ENCODE results near the gene B2M.

DNA sequence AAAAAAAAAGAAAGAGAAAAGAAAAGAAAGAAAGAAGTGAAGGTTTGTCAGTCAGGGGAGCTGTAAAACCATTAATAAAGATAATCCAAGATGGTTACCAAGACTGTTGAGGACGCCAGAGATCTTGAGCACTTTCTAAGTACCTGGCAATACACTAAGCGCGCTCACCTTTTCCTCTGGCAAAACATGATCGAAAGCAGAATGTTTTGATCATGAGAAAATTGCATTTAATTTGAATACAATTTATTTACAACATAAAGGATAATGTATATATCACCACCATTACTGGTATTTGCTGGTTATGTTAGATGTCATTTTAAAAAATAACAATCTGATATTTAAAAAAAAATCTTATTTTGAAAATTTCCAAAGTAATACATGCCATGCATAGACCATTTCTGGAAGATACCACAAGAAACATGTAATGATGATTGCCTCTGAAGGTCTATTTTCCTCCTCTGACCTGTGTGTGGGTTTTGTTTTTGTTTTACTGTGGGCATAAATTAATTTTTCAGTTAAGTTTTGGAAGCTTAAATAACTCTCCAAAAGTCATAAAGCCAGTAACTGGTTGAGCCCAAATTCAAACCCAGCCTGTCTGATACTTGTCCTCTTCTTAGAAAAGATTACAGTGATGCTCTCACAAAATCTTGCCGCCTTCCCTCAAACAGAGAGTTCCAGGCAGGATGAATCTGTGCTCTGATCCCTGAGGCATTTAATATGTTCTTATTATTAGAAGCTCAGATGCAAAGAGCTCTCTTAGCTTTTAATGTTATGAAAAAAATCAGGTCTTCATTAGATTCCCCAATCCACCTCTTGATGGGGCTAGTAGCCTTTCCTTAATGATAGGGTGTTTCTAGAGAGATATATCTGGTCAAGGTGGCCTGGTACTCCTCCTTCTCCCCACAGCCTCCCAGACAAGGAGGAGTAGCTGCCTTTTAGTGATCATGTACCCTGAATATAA, 2.0 kb downstream of the B2M start:
- TF ChIP-seq POLR2AphosphoS5 (IDR thresholded peaks at IDR 0.05; ENCODE audit: low read depth, low read length) (no peak), SIN3A (IDR thresholded peaks at IDR 0.05; ENCODE audit: borderline replicate concordance, insufficient read depth, low read length) (no peak), TAF1 (IDR thresholded peaks at IDR 0.05; ENCODE audit: borderline replicate concordance, insufficient read depth, low read length) (no peak)
- TF ChIP-seq, protein P1, sequence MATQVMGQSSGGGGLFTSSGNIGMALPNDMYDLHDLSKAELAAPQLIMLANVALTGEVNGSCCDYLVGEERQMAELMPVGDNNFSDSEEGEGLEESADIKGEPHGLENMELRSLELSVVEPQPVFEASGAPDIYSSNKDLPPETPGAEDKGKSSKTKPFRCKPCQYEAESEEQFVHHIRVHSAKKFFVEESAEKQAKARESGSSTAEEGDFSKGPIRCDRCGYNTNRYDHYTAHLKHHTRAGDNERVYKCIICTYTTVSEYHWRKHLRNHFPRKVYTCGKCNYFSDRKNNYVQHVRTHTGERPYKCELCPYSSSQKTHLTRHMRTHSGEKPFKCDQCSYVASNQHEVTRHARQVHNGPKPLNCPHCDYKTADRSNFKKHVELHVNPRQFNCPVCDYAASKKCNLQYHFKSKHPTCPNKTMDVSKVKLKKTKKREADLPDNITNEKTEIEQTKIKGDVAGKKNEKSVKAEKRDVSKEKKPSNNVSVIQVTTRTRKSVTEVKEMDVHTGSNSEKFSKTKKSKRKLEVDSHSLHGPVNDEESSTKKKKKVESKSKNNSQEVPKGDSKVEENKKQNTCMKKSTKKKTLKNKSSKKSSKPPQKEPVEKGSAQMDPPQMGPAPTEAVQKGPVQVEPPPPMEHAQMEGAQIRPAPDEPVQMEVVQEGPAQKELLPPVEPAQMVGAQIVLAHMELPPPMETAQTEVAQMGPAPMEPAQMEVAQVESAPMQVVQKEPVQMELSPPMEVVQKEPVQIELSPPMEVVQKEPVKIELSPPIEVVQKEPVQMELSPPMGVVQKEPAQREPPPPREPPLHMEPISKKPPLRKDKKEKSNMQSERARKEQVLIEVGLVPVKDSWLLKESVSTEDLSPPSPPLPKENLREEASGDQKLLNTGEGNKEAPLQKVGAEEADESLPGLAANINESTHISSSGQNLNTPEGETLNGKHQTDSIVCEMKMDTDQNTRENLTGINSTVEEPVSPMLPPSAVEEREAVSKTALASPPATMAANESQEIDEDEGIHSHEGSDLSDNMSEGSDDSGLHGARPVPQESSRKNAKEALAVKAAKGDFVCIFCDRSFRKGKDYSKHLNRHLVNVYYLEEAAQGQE (IDR thresholded peaks at IDR 0.05; ENCODE audit: insufficient read depth in 1 of 2, low read depth in 2 of 2, low read length in 2 of 2) = no peak
